ENCODE data around the gene MPPED1.

The MPPED1 gene

DNA sequence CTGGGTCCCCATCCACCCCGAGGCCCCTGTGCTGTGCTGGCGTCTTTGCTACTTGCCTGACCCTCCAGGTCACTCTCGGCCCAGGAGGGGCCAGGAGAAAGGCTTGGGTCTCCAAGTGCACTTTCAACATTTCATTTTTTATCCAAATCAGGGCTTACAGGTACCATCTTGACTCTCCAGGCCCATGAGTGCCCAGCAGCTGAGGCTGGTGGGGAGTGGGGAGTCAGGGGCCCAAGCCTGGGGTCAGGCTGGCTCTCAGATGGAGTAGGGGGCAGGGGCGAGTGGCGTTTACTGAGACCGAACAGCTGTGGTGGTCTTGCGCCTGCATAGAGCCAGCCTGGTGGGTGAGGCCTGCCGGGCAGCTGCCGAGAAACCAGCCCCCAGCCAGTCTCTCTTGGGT, 61.6 kb downstream of the MPPED1 start:
- no peak overlapping the region for H3K4me3 ChIP-seq (ENCODE audit: low read depth, low read length)
- no peaks in the 10 kb centered on the region for H3K27me3 ChIP-seq (replicated peaks)
- no peaks in the 10 kb centered on the region for H3K36me3 ChIP-seq (replicated peaks)
- TF ChIP-seq, protein P1, sequence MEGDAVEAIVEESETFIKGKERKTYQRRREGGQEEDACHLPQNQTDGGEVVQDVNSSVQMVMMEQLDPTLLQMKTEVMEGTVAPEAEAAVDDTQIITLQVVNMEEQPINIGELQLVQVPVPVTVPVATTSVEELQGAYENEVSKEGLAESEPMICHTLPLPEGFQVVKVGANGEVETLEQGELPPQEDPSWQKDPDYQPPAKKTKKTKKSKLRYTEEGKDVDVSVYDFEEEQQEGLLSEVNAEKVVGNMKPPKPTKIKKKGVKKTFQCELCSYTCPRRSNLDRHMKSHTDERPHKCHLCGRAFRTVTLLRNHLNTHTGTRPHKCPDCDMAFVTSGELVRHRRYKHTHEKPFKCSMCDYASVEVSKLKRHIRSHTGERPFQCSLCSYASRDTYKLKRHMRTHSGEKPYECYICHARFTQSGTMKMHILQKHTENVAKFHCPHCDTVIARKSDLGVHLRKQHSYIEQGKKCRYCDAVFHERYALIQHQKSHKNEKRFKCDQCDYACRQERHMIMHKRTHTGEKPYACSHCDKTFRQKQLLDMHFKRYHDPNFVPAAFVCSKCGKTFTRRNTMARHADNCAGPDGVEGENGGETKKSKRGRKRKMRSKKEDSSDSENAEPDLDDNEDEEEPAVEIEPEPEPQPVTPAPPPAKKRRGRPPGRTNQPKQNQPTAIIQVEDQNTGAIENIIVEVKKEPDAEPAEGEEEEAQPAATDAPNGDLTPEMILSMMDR (IDR thresholded peaks at IDR 0.05; ENCODE audit: low read depth, low read length, missing control alignments): no peak
- in situ Hi-C loops (cut with HindIII; ENCODE audit: low pct_ligation_motif_present, low sequenced_read_pairs): no loop called here
- H3K27ac ChIP-seq: no peak overlapping the region
- no peak for DNase-seq

DNA sequence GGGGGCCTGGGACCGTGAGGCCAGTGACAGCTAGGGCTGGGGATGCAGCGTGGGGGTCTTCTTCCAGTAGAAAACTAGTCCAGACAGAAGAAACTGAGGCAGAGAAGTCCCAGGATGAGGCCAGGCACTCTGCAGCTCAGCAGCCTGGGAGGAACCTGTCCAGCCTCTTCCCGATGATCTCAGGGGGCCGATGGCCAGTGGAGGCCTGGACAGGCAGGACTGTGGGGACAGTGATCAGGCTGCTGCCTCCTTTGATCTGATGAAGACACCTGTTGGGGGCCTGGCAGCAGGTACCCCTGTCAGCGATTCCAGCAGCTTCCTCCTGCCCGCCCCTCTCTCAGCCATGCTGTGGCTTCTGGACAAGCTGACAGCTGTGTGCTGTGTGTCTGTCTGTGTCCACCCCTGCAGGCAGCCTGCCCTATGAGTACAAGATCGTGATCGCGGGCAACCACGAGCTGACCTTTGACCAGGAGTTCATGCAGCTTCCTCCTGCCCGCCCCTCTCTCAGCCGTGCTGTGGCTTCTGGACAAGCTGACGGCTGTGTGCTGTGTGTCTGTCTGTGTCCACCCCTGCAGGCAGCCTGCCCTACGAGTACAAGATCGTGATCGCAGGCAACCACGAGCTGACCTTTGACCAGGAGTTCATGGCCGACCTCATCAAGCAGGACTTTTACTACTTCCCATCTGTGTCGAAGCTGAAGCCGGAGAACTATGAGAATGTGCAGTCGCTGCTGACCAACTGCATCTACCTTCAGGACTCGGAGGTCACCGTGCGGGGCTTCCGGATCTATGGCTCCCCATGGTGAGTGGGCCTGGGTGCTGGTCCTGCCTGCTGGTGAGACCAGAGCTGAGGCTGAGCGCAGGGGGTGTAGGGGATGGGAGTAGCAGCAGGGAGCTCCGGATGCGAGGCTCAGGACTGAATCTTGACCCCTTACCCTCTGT, 62.6 kb downstream of the MPPED1 start:
- H3K36me3 ChIP-seq (replicated peaks): no peaks in the 10 kb centered on the region
- no peak overlapping the region for H3K4me3 ChIP-seq (ENCODE audit: low read depth, low read length)
- H3K27me3 ChIP-seq (replicated peaks): no peaks in the 10 kb centered on the region
- in situ Hi-C loops (cut with HindIII; ENCODE audit: low pct_ligation_motif_present, low sequenced_read_pairs): no loop called here
- no peak for DNase-seq
- no peak overlapping the region for H3K27ac ChIP-seq
- TF ChIP-seq, protein P1 (IDR thresholded peaks at IDR 0.05; ENCODE audit: low read depth, low read length, missing control alignments): no peak

DNA sequence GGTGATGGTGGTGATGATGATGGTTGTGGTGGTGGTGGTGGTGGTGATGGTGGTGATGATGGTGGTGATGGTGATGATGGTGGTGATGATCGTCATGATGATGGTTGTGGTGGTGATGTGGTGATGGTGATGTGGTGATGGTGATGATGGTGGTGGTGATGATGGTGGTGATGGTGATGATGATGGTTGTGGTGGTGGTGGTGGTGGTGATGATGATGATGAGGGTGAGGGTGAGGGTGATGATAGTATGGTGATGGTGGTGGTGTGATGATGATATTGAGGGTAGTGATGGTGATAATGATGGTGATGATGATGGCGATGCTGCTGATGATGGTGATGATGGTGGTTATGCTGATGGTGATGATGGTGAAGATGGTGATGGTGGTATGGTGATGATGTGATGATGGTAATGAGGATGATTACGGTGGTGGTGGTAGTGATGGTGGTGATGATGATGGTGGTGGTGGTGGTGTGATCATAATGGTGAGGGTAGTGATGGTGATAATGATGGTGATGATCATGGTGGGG, 63.8 kb downstream of the MPPED1 start:
- TF ChIP-seq, protein P1 (IDR thresholded peaks at IDR 0.05; ENCODE audit: low read depth, low read length, missing control alignments): no peak
- in situ Hi-C loops (cut with HindIII; ENCODE audit: low pct_ligation_motif_present, low sequenced_read_pairs): no loop called here
- DNase-seq: no peak
- Histone ChIP-seq H3K4me3 (ENCODE audit: low read depth, low read length) (no peak overlapping the region), H3K27ac (no peak overlapping the region), H3K36me3 (replicated peaks) (no peaks in the 10 kb centered on the region), H3K27me3 (replicated peaks) (no peaks in the 10 kb centered on the region)

DNA sequence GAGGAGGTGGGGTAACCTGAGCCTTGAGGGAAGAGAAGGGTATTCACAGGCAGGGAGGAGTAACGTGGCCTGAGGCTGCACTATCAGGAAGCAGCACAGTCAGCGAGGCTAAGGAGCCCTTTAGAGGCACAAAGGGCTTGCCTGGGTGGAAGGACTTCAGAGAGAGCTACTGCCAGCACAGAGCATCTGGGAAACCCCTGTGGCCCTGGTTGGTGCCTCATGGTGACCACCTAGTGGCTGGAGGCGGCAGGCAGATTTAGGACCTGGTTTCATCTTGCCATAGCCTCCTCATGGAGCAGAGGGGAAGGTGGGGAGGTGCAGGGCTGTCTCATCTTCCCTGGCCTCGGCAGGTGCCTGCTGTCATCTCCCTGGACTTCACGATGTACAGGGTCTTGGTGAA, 64.5 kb downstream of the MPPED1 start:
- Histone ChIP-seq H3K36me3 (replicated peaks) (no peaks in the 10 kb centered on the region), H3K27ac (no peak overlapping the region), H3K27me3 (replicated peaks) (no peaks in the 10 kb centered on the region), H3K4me3 (ENCODE audit: low read depth, low read length) (no peak overlapping the region)
- in situ Hi-C loops (cut with HindIII; ENCODE audit: low pct_ligation_motif_present, low sequenced_read_pairs): no loop called here
- no peak for DNase-seq
- TF ChIP-seq, protein P1 (IDR thresholded peaks at IDR 0.05; ENCODE audit: low read depth, low read length, missing control alignments): no peak

DNA sequence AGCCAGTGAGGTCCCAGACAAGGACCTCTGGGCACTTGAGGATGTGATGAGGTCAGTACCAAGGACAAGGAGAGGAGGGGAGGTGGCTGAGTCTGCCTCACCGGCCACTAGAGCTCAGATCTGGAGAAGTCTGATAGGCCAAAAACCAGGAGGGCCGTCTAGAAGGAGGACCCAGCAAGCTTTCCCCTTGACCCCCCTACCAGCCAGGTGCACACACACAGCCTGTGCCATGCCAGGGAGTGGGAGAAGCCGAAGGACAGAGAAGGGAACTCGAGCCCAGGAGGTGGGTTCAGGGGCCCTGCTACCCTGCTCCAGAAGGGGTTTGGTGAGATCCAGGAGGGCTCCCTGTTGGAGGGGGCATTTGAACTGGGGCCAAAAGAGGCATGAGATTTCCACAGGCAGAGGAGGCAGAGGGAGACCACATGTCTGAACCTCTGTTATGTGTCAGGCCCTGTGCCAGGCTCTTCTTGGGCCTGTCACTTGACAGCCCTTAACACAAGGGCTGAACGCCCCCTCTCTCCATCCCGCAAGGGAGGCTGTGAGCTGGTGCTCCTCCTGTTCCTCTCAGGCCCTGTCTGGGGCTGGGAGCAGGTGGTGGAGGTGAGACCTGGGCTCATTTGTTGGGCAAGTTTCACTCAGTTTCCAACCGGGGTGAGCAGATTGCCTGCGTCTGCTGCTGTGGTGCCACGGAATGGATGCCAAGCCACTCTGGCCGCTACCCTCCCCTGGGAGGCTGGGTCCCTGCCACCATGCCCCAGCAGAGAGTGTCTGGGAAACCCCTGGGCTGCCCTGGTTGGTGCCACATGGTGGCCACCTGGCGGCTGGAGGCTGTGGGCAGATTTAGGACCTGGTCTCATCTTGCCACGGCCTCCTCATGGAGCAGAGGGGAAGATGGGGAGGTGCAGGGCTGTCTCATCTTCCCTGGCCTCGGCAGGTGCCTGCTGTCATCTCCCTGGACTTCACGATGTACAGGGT, 65.2 kb downstream of the MPPED1 start:
- Histone ChIP-seq H3K27ac (no peak overlapping the region), H3K27me3 (replicated peaks) (no peaks in the 10 kb centered on the region), H3K4me3 (ENCODE audit: low read depth, low read length) (no peak overlapping the region), H3K36me3 (replicated peaks) (no peaks in the 10 kb centered on the region)
- TF ChIP-seq, protein P1 (IDR thresholded peaks at IDR 0.05; ENCODE audit: low read depth, low read length, missing control alignments): no peak
- in situ Hi-C loops (cut with HindIII; ENCODE audit: low pct_ligation_motif_present, low sequenced_read_pairs): no loop called here
- no peak for DNase-seq

Data from brain microvascular endothelial cell (primary cell).